Measurements from ENCODE around the gene FHIT.

Gene FHIT

GRCh38 chr3:60641354-60641753, 609.9 kb downstream of the FHIT start:
- Histone ChIP-seq H3F3A (ENCODE audit: control insufficient read depth, insufficient read depth) (no peaks in the 10 kb centered on the region), H3K4me1 (ENCODE audit: control insufficient read depth, low read length) (no peaks in the 10 kb centered on the region), H3K79me2 (ENCODE audit: control insufficient read depth, low read length) (no peaks in the 10 kb centered on the region), H3K27me3 (ENCODE audit: control insufficient read depth, low read length) (no peaks in the 10 kb centered on the region), H3K4me3 (ENCODE audit: low read length) (no peak overlapping the region), H3K4me2 (ENCODE audit: low read length) (no peak overlapping the region), H3K9me3 (ENCODE audit: control insufficient read depth, insufficient read depth, low read length) (no peaks in the 10 kb centered on the region), H3K36me3 (ENCODE audit: control insufficient read depth, low read length) (no peaks in the 10 kb centered on the region), H4K20me1 (ENCODE audit: control insufficient read depth, insufficient read depth, low read depth, low read length) (no peaks in the 10 kb centered on the region), H3K27ac (ENCODE audit: low read depth, low read length) (no peak overlapping the region), H3K9me2 (replicated peaks; ENCODE audit: control insufficient read depth, low read length) (no peaks in the 10 kb centered on the region)
- TF ChIP-seq, protein P1, sequence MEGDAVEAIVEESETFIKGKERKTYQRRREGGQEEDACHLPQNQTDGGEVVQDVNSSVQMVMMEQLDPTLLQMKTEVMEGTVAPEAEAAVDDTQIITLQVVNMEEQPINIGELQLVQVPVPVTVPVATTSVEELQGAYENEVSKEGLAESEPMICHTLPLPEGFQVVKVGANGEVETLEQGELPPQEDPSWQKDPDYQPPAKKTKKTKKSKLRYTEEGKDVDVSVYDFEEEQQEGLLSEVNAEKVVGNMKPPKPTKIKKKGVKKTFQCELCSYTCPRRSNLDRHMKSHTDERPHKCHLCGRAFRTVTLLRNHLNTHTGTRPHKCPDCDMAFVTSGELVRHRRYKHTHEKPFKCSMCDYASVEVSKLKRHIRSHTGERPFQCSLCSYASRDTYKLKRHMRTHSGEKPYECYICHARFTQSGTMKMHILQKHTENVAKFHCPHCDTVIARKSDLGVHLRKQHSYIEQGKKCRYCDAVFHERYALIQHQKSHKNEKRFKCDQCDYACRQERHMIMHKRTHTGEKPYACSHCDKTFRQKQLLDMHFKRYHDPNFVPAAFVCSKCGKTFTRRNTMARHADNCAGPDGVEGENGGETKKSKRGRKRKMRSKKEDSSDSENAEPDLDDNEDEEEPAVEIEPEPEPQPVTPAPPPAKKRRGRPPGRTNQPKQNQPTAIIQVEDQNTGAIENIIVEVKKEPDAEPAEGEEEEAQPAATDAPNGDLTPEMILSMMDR (IDR thresholded peaks at IDR 0.05; ENCODE audit: low read depth, low read length, poor library complexity, severe bottlenecking) = no peak
- TF ChIP-seq EZH2phosphoT487 (IDR thresholded peaks at IDR 0.05; ENCODE audit: borderline replicate concordance, low read length) = no peak

GRCh38 chr3:60636846-60637245, 614.4 kb downstream of the FHIT start:
- Histone ChIP-seq H3F3A (ENCODE audit: control insufficient read depth, insufficient read depth) (no peaks in the 10 kb centered on the region), H3K4me1 (ENCODE audit: control insufficient read depth, low read length) (no peaks in the 10 kb centered on the region), H3K4me2 (ENCODE audit: low read length) (no peak overlapping the region), H3K36me3 (ENCODE audit: control insufficient read depth, low read length) (no peaks in the 10 kb centered on the region), H3K27ac (ENCODE audit: low read depth, low read length) (no peak overlapping the region), H3K9me3 (ENCODE audit: control insufficient read depth, insufficient read depth, low read length) (no peaks in the 10 kb centered on the region), H4K20me1 (ENCODE audit: control insufficient read depth, insufficient read depth, low read depth, low read length) (no peaks in the 10 kb centered on the region), H3K79me2 (ENCODE audit: control insufficient read depth, low read length) (no peaks in the 10 kb centered on the region), H3K4me3 (ENCODE audit: low read length) (no peak overlapping the region), H3K9me2 (replicated peaks; ENCODE audit: control insufficient read depth, low read length) (no peaks in the 10 kb centered on the region), H3K27me3 (ENCODE audit: control insufficient read depth, low read length) (no peaks in the 10 kb centered on the region)
- TF ChIP-seq, protein P1 (IDR thresholded peaks at IDR 0.05; ENCODE audit: low read depth, low read length, poor library complexity, severe bottlenecking) = no peak
- TF ChIP-seq EZH2phosphoT487 (IDR thresholded peaks at IDR 0.05; ENCODE audit: borderline replicate concordance, low read length) = no peak

DNA sequence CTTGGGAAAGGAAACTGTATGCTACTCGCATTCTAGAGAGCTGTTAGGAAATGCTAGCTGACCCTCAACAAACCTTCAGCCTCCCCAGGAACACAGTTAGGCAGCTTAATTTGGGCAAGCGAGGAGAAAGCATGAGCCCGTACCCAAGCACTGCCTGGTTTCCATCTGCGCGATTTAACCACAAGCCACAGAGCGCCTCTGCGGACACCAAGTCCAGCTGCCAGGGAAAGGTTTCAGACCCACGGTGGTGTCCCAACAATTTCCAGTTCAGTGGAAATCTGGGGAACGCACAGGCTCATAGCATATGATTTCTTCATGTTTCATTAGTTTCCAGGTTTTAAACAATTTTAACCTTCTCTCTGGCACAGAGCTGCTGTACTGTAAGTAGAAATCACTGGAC, 617.6 kb downstream of the FHIT start:
- Histone ChIP-seq H3K4me3 (ENCODE audit: low read length) (no peak overlapping the region), H3F3A (ENCODE audit: control insufficient read depth, insufficient read depth) (no peaks in the 10 kb centered on the region), H3K9me2 (replicated peaks; ENCODE audit: control insufficient read depth, low read length) (0 out of 2 replicates have a peak, but pooled peaks cover 2% of the 10 kb centered on the region), H3K27ac (ENCODE audit: low read depth, low read length) (no peak overlapping the region), H3K36me3 (ENCODE audit: control insufficient read depth, low read length) (no peaks in the 10 kb centered on the region), H3K4me1 (ENCODE audit: control insufficient read depth, low read length) (no peaks in the 10 kb centered on the region), H4K20me1 (ENCODE audit: control insufficient read depth, insufficient read depth, low read depth, low read length) (no peaks in the 10 kb centered on the region), H3K9me3 (ENCODE audit: control insufficient read depth, insufficient read depth, low read length) (no peaks in the 10 kb centered on the region), H3K4me2 (ENCODE audit: low read length) (no peak overlapping the region), H3K79me2 (ENCODE audit: control insufficient read depth, low read length) (no peaks in the 10 kb centered on the region), H3K27me3 (ENCODE audit: control insufficient read depth, low read length) (no peaks in the 10 kb centered on the region)
- TF ChIP-seq, protein P1 (IDR thresholded peaks at IDR 0.05; ENCODE audit: low read depth, low read length, poor library complexity, severe bottlenecking) = no peak
- TF ChIP-seq EZH2phosphoT487 (IDR thresholded peaks at IDR 0.05; ENCODE audit: borderline replicate concordance, low read length) = no peak
